Coronary artery (tissue), 2 donors: ENCODE data around the gene NUCKS1.

Source experiments
- DNase-seq: peaks from one replicate; pipeline ENCODE4 v3.0.0-alpha.2; 2017; ENCODE audit warnings: low spot score
- H3K27ac ChIP-seq, 2 donors: fragments of 200-600 bp; sonication (generic); one replicate each; pipeline ENCODE4 v1.5.1; 2016 to 2019
- H3K4me3 ChIP-seq: fragments of 200-600 bp; sonication (generic); 2 replicates; pipeline ENCODE4 v1.5.1; 2016; ENCODE audit warnings: mild to moderate bottlenecking, moderate library complexity
- CTCF ChIP-seq: fragments of 200-600 bp; sonication (generic); IDR thresholded peaks from one replicate; pipeline ENCODE4 v1.5.1; 2019; ENCODE audit warnings: antibody characterized with exemption

The NUCKS1 gene

GRCh38 chr1:205710201-205711062 is 39.5 kb downstream of the NUCKS1 start:
- Histone ChIP-seq H3K4me3 (no peak overlapping the region), H3K27ac (no peak overlapping the region)
- TF ChIP-seq CTCF: no peak
- no peak for DNase-seq

GRCh38 chr1:205709640-205710039 is 40.3 kb downstream of the NUCKS1 start:
- TF ChIP-seq CTCF: no peak
- DNase-seq: no peak
- no peak overlapping the region for H3K27ac ChIP-seq
- H3K4me3 ChIP-seq: no peak overlapping the region

- Histone ChIP-seq H3K27ac (no peak overlapping the region), H3K4me3 (no peak overlapping the region)
- TF ChIP-seq CTCF: no peak
- DNase-seq: no peak
Observed at GRCh38 chr1:205709059-205709398, 41.0 kb downstream of the NUCKS1 start.

- TF ChIP-seq CTCF: no peak
- no peak for DNase-seq
- Histone ChIP-seq H3K27ac (no peak overlapping the region), H3K4me3 (no peak overlapping the region)
Observed at GRCh38 chr1:205706601-205707502, 43.1 kb downstream of the NUCKS1 start.

GRCh38 chr1:205704903-205705302 is 45.1 kb downstream of the NUCKS1 start:
- TF ChIP-seq CTCF: no peak
- no peak overlapping the region for H3K27ac ChIP-seq
- no peak for DNase-seq
- no peak overlapping the region for H3K4me3 ChIP-seq

- DNase-seq: no peak
- Histone ChIP-seq H3K4me3 (no peak overlapping the region), H3K27ac (no peak overlapping the region)
- no peak for TF ChIP-seq CTCF
Observed at GRCh38 chr1:205703072-205703471, 46.9 kb downstream of the NUCKS1 start.
